ENCODE results near the gene ACAA1.

Gene ACAA1

GRCh38 chr3:38136777-38137614 lies at the start of gene ACAA1:
TSS of gene ACAA1 (minus strand) at chr3:38137127. CDS start at chr3:38137035, 92 bp downstream.
- peak; percentile 97 for DNase-seq (ENCODE audit: extremely low read depth, low read depth)
- no peak for TF ChIP-seq CTCF (IDR thresholded peaks at IDR 0.05; ENCODE audit: low read depth, low read length)

- no peak for TF ChIP-seq CTCF (IDR thresholded peaks at IDR 0.05; ENCODE audit: low read depth, low read length)
- DNase-seq (ENCODE audit: extremely low read depth, low read depth) = no peak
Measured at GRCh38 chr3:38177181-38177580, 40.3 kb upstream of the ACAA1 start.

- no peak for TF ChIP-seq CTCF (IDR thresholded peaks at IDR 0.05; ENCODE audit: low read depth, low read length)
- no peak for DNase-seq (ENCODE audit: extremely low read depth, low read depth)
Measured at GRCh38 chr3:38173834-38174418, 37.0 kb upstream of the ACAA1 start.

- no peak for TF ChIP-seq CTCF (IDR thresholded peaks at IDR 0.05; ENCODE audit: low read depth, low read length)
Measured at GRCh38 chr3:38171622-38172021, 34.7 kb upstream of the ACAA1 start.

GRCh38 chr3:38170722-38171121 lies 33.8 kb upstream of the ACAA1 start:
- DNase-seq (ENCODE audit: extremely low read depth, low read depth) = no peak
- no peak for TF ChIP-seq CTCF (IDR thresholded peaks at IDR 0.05; ENCODE audit: low read depth, low read length)

More at GRCh38 chr3:38171622-38172021, 34.7 kb upstream of the ACAA1 start:
- DNase-seq (ENCODE audit: extremely low read depth, low read depth) = no peak

GRCh38 chr3:38169027-38169317 lies 32.0 kb upstream of the ACAA1 start:
- TF ChIP-seq CTCF (IDR thresholded peaks at IDR 0.05; ENCODE audit: low read depth, low read length) = no peak
- DNase-seq (ENCODE audit: extremely low read depth, low read depth) = no peak

All from AG09319 (cell line).